Cardiac muscle cell (in vitro differentiated cells and primary cell): ENCODE data around the gene SHANK1. TPM values are rescaled to one million over a fixed set of nuclear protein-coding genes. Genes with fewer than 3 reads are reported as not detected.
"Not testable (repeated sequence)": the region's sequence is repeated elsewhere in the genome, so short reads cannot be mapped to it uniquely, and the experiment has no call there.

ENCODE experiments used
- DNase-seq, 2 donors: peaks; one replicate each; pipeline versions ENCODE4 v3.0.0 to v3.0.0-alpha.2; 2010 to 2017; ENCODE audit warnings: low read depth in 1 of 2, low spot score in 1 of 2
- H3K27ac ChIP-seq: fragments of 200-600 bp; sonication (generic); 2 replicates; pipeline ENCODE4 v1.5.1; 2016
- H3K27me3 ChIP-seq: fragments of 200-600 bp; sonication (generic); 2 replicates; pipeline ENCODE4 v1.6.0; 2016; ENCODE audit warnings: control low read depth
- H3K36me3 ChIP-seq: fragments of 200-600 bp; sonication (generic); 2 replicates; pipeline ENCODE4 v1.5.1; 2016; ENCODE audit warnings: control low read depth
- H3K4me1 ChIP-seq: fragments of 200-600 bp; sonication (generic); 2 replicates; pipeline ENCODE4 v1.8.1; 2017; ENCODE audit warnings: low read depth, mild to moderate bottlenecking, mixed run types
- H3K4me3 ChIP-seq: fragments of 200-600 bp; sonication (generic); 2 replicates; pipeline ENCODE4 v1.5.1; 2016; ENCODE audit warnings: mild to moderate bottlenecking
- H3K9me3 ChIP-seq: fragments of 200-600 bp; sonication (generic); 2 replicates; pipeline ENCODE4 v1.5.1; 2017; ENCODE audit warnings: low read depth, mild to moderate bottlenecking, control low read depth
- CTCF ChIP-seq: IDR thresholded peaks from 2 replicates; pipeline ENCODE4 v1.5.1; 2012; ENCODE audit warnings: low read depth, mild to moderate bottlenecking, low read length
- polyA plus RNA-seq: library from polyadenylated mRNA; unstranded; fragments of >200 nt; fragmentation: Nextera tagmentation; extraction: Ambion mirVana; gene quantifications from 2 replicates; pipeline ENCODE4 v1.2.1, GENCODE V29; 2016
- total RNA-seq: library from RNA; depleted of rRNA; stranded (reverse); fragments of >200 nt; gene quantifications from 2 replicates; pipeline ENCODE4 v1.2.3, GENCODE V29; 2016

SHANK1 gene
- 2.9 and 8.7 TPM in 2 replicates for total RNA-seq
- polyA plus RNA-seq, result 0.71 and 2.0 TPM in 2 replicates

DNA sequence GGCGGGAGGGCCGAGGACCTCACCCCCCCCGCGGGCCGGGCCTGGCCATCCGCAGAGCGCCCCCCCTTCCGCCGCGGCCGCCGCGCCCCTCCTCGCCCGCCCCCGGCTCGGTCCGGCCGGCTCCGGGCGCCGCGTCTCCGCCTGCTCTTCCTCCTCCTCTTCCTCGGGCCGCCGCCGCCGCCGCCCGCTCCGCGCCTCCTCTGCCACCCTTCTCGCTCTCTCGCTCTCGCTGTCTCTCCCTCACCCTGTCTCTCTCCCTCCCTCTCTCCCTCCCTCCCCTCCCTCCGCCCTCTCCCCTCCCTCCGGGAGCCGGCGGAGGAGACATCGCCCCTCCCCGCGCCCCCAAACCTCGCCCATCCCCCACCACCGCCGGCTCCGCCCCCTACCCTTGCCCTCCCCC lies at the start of gene SHANK1:
Gene SHANK1 (minus strand): TSS at position 237 of the 400 bp plus-strand sequence. CDS start 2,883 bp downstream, outside the sequence.
- peaks cover 6% of the 10 kb centered on the region for H3K4me1 ChIP-seq
- H3K27ac ChIP-seq, result no peak within 1 kb of the TSS
- peak within 1 kb of the TSS; percentile 41 for H3K4me3 ChIP-seq
- peak; percentile 43 to 55 for DNase-seq
- no peaks in the 10 kb centered on the region for H3K36me3 ChIP-seq
- peaks cover 34% of the 10 kb centered on the region for H3K27me3 ChIP-seq
- H3K9me3 ChIP-seq, result no peaks in the 10 kb centered on the region
- TF ChIP-seq CTCF, result no peak

DNA sequence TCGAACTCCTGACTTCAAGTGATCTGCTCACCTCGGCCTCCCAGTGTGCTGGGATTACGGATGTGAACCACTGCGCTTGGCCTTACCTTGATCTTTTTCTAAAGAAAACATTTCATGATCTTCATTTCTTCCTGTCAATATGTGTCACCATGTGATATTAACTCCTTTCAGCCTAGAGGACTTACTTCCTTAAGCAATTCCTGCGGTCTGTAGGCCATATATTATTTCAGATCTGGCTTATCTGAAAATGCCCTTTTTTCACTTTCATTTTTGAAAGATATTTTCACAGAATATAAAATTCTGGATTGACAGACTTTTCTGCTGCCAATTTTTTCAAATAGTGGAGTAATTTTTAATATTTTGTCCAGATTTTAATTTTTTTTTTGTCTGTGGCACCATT lies 48.7 kb upstream of the SHANK1 start:
- no peak for DNase-seq
- Histone ChIP-seq H3K4me1 (no peaks in the 10 kb centered on the region), H3K4me3 (no peak overlapping the region), H3K27me3 (no peaks in the 10 kb centered on the region), H3K27ac (no peak overlapping the region), H3K36me3 (no peaks in the 10 kb centered on the region), H3K9me3 (no peaks in the 10 kb centered on the region)
- no peak for TF ChIP-seq CTCF

- not testable (repeated sequence) for H3K36me3 ChIP-seq, H3K4me1 ChIP-seq, DNase-seq, H3K27ac ChIP-seq, H3K9me3 ChIP-seq, H3K27me3 ChIP-seq, H3K4me3 ChIP-seq
These were observed 47.7 kb upstream of the SHANK1 start for GRCh38 chr19:50767263-50767662.

- DNase-seq, H3K9me3 ChIP-seq, H3K27me3 ChIP-seq, H3K4me3 ChIP-seq, H3K27ac ChIP-seq, H3K4me1 ChIP-seq, H3K36me3 ChIP-seq: not testable (repeated sequence)
These were observed 47.1 kb upstream of the SHANK1 start for GRCh38 chr19:50766746-50767145.

GRCh38 chr19:50764409-50764808 lies 44.8 kb upstream of the SHANK1 start:
- TF ChIP-seq CTCF, result no peak
- Histone ChIP-seq H3K9me3 (no peaks in the 10 kb centered on the region), H3K27me3 (no peaks in the 10 kb centered on the region), H3K4me1 (no peaks in the 10 kb centered on the region), H3K36me3 (no peaks in the 10 kb centered on the region), H3K4me3 (no peak overlapping the region), H3K27ac (no peak overlapping the region)
- no peak for DNase-seq

GRCh38 chr19:50763521-50763920 lies 43.9 kb upstream of the SHANK1 start:
- not testable (repeated sequence) for H3K27me3 ChIP-seq, DNase-seq, H3K9me3 ChIP-seq, H3K36me3 ChIP-seq, H3K4me3 ChIP-seq, H3K4me1 ChIP-seq, H3K27ac ChIP-seq

GRCh38 chr19:50761501-50761900 lies 41.9 kb upstream of the SHANK1 start:
- DNase-seq, H3K4me1 ChIP-seq, H3K4me3 ChIP-seq, H3K27ac ChIP-seq, H3K27me3 ChIP-seq, H3K36me3 ChIP-seq, H3K9me3 ChIP-seq: not testable (repeated sequence)

- no peak overlapping the region for H3K4me3 ChIP-seq
- no peak for TF ChIP-seq CTCF
- DNase-seq, result peak in 1 of 2 donors; percentile 30
- no peak overlapping the region for H3K27ac ChIP-seq
- H3K36me3 ChIP-seq, result no peaks in the 10 kb centered on the region
- no peaks in the 10 kb centered on the region for H3K4me1 ChIP-seq
- no peaks in the 10 kb centered on the region for H3K27me3 ChIP-seq
- H3K9me3 ChIP-seq, result no peaks in the 10 kb centered on the region
These were observed 40.3 kb upstream of the SHANK1 start for GRCh38 chr19:50759886-50760285.

DNA sequence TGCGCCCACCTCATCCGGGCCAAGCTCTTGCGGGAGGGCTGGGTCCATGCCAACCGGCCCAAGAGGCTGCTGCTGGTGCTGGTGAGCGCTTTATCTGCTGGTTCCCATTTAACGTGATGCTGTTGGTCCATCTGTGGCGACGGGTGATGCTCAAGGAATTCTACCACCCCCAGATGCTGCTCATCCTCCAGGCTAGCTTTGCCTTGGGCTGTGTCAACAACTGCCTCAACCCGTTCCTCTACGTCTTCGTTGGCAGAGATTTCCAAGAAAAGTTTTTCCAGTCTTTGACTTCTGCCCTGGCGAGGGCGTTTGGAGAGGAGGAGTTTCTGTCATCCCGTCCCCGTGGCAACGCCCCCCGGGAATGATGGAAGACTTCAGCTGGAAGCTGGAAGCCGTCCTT lies 39.5 kb upstream of the SHANK1 start:
- not testable (repeated sequence) for DNase-seq, H3K4me3 ChIP-seq, H3K4me1 ChIP-seq, H3K27me3 ChIP-seq, H3K36me3 ChIP-seq, H3K27ac ChIP-seq, H3K9me3 ChIP-seq

- H3K27ac ChIP-seq, H3K27me3 ChIP-seq, H3K4me3 ChIP-seq, H3K4me1 ChIP-seq, H3K36me3 ChIP-seq, H3K9me3 ChIP-seq, DNase-seq: not testable (repeated sequence)
These were observed 38.0 kb upstream of the SHANK1 start for GRCh38 chr19:50757624-50758023.

DNA sequence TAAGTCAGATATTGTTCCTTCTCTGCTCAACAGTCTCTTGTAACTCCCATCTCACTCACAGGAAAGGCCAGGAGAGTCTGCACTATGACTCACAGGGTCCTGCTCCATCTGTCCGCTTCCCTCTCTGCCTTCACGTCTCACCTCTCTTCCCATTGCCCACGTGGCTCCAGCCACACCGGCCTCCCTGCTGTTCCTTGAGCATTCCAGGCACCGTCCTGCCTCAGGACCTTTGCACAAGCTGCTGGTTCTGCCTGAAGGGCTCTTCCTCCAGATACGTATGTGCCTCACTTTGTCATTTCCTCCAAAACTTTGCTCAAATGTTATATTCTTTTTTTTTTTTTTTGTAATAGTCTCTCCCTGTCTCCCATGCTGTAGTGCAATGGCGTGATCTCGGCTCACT lies 36.6 kb upstream of the SHANK1 start:
- H3K27ac ChIP-seq, H3K4me1 ChIP-seq, DNase-seq, H3K4me3 ChIP-seq, H3K27me3 ChIP-seq, H3K9me3 ChIP-seq, H3K36me3 ChIP-seq: not testable (repeated sequence)
